Fibroblast of the conjunctiva (primary cell): ENCODE data around the gene RAB8B.
A peak's percentile ranks its signal among the peaks of the same experiment; 100 is the strongest.

Experiments used
- DNase-seq: peaks from one replicate; pipeline ENCODE4 v3.0.0-alpha.2; 2010; ENCODE audit warnings: low read depth

RAB8B gene

DNA sequence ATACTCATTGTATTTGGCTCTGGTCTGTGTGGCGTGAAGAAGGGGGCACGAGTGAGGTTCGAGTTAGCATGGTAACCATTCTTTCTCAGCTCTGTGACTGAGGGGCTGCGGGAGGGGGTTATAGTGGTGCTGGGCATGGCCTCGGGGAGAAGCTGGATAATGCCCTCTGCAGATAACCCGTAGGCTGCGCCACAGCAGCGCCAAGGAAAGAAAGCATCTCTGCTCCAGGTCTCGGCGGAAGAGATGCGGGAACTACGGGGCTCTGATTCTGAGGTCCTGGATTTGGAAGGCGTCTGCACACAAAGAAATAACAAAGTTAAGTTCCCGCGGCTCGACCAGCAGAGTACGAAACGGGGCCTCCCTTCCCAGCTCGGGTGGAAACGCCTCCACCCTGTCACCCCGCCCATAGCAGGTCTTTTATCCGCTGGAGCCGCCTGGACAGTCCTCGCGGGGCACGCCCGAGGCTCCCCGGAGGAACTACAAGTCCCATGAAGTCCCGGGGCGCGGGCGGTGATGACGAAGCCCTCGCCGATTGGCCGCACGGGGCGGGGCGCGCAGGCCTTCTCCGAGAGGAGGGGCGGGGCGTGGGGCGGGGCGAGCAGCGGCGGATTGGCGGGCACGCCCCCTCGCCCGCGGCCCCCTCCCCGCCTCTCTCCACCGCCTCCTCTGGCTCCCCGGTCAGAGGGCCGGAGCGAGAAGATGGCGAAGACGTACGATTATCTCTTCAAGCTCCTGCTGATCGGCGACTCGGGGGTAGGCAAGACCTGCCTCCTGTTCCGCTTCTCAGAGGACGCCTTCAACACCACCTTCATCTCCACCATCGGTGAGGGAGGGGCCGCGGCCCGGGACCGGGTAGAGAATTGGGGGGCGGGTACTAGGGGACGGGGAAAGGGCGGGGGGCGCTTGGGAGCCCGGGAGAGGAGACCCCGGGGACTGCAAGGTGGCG is at the start of gene RAB8B:
TSS of gene RAB8B (plus strand) at position 681 of the 946 bp plus-strand sequence. CDS start at position 700, 19 bp downstream.
- DNase-seq, result peak; percentile 95

DNA sequence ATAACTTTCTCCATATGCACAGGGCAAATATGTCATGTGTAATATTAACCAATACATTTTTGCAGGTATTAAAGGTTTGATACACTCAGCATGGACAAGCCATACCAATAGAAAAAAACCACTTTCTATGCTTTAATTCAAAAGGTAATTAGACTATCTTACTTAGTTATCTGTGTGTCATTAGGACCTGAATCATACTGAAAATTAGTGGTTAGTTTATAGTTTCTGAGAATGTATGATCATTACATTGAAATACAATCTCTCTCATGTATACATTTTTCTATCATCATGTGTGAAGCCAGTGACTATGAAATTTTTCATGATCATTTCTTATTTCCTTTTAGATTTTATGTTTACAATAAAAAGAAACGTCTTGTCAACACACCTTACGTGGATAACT is 48.5 kb upstream of the RAB8B start:
- DNase-seq, result no peak

DNA sequence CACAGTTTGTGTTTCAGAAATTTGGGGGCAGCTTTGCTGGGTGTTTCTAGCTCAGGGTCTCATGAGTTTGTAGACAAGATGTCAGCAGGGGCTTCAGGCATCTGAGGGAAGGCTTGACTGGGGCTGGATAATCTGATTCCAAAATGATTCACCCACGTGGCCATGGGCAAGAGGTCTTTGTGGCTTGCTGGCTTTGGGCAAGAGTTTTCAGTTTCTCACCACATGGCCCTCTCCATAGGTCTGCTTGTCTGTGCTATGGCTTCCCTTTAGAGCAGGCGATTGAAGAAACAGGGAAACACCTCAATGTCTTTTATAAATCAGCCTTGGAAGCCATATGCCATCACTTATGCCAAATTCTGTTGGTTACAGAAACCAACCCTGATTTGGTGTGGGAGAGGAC is 44.0 kb upstream of the RAB8B start:
- DNase-seq, result no peak

DNA sequence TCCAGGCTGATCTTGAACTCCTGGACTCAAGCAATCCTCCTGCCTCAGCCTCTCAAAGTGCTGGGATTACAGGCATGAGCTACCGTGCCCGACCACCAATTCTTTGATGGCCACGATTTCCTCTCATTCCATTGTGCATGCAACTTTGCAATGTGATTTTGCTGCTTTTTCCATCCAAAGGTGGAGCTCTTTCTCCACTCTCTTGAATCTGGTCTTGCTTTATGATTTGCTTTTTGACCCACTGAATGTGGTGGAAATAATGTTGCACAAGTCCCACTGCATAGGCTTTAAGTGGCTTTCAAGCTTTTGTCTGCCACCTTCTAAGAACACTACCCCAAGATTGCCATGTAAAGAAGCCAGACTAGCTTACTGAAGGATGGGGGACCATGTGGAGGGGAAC is 42.7 kb upstream of the RAB8B start:
- no peak for DNase-seq

DNA sequence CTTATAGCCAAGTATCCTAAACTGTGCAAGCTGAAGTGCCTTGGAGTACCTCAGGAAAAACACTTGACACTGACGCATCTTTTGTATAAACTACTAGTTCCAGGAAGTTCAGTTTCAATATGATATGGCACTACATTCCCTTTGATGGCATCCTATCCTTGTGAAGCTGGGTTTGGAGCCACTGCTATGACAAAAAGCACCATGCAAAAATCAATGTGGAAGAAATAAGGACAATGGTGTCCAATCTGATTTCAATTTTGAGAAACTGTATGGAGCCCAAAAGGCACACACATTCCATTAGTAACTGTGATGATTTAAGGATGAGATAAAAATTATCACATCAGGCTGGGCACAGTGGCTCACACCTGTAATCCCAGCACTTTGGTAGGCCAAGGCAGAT is 37.7 kb upstream of the RAB8B start:
- DNase-seq, result no peak

DNA sequence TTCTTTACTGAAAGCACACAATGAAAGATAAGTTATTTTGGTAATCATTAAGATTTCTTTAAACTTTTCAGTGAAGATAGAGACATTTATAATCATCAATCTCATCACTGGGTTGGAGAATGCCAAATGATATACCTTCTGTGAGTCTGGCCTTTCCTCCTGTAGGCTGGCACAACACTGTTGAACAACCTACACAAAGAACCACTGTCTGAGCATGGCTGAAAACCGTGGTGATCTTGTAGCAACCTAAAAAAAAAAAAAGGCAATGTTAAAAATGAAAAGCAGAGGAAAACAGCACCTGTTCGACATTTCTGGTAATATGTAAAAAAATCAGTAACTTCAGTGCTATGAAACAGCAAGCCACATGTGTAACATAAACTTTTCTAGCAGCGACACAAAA is 33.9 kb upstream of the RAB8B start:
- no peak for DNase-seq

DNA sequence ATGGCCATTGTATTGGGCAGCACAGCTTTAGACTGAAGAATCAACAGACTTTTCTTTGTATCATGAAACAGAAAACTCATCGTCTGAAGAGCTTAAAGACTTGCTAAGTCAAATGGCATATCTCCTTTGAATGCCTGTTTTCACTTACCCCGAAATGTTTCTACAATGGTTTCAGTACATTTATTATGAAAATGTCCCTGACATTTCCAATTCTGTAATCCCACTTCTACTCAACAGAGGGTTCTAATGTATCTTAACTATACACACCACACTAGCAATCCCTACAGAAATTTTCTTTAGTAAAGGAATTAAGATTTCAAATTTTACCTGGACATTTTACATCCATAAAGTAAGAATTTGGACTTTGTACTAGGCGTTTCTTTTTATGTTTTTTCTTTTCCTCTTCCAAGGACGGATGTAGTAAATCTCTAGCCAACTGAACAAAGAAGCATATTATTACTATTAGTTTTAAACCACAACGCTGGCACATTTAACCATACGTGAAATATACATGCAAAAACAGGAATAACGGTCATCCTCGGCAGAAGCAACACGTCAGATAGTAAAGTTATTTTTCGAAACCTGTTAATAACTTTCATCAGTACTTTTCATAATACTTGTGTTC is 33.2 kb upstream of the RAB8B start:
- DNase-seq, result no peak

DNA sequence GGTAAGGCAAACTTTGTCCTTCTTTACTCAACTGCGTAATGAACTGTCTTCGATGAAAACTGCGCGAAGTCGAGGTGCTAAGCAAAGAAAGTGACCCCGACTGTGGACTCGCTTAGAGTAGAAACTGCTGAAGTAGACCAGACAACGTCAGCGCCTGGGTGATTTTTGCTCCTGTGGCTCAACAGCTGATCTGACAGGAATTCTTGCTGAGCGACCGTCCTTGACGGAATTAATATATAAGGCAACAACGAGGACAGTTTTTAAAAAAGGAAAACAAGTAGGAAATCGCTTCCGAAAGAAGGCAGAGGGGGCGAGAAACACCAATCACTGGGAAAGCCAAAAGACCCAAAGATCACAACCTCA is 32.7 kb upstream of the RAB8B start:
- DNase-seq, result no peak

DNA sequence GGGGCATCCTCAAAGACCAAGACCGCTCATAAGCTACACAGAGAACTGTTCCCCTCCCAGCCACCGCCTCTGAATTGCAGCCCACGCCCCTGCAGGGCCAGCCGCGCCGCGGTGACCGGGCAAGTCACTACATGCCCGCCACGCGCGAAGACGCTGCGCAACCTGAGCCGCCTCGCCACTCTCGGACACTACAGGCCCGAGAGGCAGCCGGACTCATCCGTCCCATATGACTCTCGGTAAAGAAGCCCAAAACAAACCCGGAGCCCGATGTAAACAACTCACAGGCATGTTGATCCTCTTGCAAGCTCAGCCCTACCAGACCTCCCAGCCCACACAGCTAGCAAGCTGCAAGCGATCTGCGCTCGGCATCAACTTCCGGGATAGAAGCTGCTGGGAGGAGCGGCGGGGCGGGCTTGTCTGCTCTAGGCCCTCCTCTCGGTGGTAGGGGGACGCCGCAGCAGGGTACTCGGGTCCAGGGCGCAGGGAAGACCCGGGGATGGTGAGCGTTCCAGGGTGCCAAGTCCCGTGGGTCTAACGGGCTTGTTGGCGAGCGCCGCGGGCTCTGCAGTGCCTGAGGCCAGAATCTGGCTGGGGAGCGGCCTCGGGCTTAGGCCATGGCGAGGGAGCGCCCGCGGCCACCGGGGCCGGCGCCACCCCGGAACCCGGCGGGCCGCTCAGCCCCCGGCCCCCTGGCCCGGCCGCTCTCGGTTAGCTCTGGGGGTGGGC is 32.1 kb upstream of the RAB8B start, which contains the start of gene RPS27L:
TSS of gene RPS27L (minus strand) at position 360 of the 726 bp plus-strand sequence. CDS start at position 288, 72 bp downstream.
- peak; percentile 93 for DNase-seq

DNA sequence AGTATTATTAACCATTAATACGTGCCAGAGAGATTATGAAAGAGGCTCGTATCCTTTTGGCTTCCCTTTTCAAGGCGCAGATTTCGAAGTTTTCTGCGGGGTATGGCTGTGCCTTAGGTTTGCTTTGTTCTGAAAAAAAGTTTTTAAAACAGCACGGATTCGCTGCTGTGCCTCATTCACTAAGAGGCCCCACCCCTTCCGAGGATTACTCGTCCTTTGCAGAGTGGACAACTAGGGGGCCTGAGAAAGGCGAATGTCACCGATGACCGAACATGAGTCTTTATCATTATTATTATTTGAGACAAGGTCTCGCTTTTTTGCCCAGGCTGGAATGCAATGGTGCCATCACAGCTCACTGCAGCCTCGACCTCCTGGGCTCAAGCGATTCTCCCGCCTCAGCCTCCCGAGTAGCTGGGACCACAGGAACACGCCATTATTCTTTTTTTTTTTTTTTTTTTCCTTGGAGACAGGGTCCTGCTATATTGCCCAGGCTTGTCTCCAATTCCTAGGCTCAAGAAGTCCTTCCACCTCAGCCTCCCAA is 31.4 kb upstream of the RAB8B start:
- DNase-seq, result peak; percentile 61

DNA sequence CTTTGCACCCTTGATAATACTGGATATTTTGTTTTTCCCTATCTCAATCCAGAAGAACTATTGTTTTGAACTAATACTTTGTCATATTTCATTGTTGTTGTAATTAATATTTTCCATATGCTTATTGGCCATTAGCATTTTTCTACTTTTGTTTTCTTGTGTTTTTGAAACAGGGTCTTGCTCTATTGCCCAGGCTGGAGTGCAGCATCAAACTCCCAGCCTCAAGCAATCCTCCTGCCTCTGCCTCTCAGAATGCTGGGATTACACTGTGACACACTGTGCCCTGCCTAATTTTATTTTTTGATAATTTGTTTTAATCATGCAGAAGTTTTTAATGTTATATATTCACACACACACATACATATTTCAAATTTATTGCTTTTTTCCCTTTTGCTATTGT is 28.8 kb upstream of the RAB8B start:
- no peak for DNase-seq

DNA sequence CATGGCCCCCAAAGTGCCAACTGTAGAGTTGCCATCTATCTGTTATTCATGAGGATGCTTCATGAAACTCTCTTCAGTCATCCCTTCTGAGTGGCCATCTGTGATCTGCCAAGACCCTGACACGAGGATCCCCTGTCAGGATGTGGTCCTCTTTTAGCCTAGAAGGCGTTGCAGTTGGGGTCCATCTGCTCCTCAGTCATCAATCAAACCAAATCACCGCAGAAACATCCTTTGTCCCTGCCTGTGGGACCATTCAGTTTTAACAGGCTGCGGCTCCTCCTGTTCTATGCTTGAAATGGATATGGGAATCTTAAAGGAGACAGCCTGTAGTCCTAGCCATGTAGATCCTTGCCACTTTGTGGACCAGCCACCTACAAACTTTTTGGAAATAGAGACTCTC is 26.2 kb upstream of the RAB8B start:
- DNase-seq, result no peak

DNA sequence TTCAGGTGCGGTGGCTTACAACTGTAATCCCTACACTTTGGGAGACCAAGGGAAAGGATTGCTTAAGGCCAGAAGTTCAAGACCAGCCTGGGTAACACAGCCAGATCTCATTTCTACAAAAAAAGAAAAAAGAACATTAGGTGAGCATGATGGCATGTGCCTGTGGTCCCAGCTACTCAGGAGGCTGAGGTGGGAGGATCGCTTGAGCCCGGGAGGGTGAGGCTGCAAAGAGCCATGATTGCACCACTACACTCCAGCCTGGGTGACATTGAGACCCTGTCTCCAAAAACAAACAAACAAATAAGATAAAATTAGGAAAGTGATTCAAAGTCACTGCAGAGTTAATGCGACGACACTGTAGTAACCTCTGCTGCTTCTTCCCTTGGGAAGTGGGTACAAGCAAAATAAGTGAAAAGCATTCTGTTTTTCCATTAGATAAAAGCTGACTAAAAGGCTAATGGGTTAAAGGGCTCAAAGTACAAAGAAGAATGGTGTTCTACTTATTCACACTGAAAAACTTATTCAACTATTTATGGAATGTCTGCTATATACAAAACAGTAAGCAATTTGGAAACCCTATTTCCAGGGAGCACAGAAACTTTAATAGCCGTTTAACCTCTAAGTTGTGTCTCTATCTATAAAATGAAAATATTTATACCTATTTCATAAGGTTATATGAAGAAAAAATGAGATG is 24.1 kb upstream of the RAB8B start:
- no peak for DNase-seq

DNA sequence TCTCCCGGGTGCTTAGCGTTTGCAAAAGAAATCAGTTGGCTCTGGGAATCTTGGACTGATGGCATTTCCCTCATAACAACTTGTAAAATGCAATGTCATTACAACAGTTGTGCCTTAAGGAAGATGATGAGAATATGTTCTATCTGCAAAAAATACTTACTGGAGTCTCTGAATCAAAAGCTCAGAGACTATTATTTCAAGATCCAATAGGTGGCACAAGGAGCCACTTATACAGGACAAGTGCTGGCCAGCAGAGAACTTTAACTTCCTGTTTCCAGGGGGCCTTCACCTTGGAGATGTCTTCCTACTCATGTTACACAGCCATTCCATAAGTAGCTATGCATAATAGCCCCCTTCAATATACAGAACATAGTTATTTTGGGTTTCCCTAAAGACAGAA is 23.2 kb upstream of the RAB8B start:
- DNase-seq, result no peak

DNA sequence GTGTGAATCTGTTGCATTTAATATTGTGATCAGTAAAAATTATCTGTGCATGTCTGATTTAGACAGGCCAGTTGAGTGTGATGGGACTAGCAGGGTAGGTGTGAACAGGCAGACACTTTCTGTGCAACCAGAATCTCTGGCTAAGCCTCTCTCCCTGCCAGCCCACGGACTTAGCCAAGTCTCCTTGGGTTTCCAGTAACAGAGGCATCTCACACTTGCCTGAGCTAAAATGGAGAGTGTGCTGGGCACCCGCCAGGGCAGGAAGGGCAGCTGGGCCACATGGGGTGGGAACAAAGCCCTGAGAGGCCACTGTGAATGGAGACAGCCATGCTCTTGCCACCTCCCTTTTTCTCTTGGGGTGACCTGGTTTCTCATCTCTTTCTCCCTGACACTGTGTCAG is 19.6 kb upstream of the RAB8B start:
- no peak for DNase-seq

DNA sequence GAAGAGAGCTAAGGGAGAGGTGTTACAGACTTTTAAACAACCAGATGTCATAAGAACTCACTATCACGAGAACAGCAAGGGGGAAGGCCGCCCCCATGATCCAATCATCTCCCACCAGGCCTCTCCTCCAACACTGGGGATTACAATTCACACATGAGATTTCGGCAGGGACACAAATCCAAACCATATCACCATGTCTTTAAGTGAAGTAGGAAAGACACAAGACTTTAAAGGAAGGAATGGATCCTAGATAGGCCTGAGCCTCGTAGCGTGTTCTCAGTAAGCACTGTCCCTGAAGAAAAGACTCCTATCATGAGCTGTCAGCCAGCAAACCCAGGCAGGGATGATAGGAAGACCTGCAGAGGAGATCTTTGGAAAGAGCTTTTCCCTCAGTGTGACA is 17.0 kb upstream of the RAB8B start:
- no peak for DNase-seq

DNA sequence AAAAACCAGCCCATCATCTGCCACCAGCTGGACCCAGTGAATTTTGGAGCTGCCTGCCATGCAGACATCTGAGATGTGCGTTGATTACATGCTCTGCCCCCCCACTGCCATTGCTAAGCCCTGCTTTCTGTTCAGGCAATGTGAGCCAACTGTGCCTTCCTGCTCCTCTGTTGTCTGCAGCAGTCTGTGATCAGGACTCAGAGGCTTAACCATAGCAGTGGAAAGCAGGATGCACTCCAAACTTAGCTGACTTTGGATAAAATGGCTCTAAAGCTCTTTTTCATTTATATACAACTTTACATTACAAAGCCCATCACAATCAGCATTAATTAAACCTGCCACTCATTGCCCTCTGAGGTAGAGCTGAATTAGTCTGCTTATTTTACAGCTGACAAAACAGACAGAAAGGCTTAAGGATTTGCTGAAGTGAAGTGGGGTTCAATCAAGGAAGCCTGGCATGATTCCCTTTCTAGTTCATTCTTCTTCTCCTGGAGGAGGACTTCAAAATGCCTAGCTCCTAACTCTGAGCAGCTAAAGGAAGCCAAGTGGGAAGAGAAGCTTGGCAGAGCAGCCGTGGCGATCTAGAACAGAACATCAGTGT is 16.5 kb upstream of the RAB8B start:
- DNase-seq, result no peak

DNA sequence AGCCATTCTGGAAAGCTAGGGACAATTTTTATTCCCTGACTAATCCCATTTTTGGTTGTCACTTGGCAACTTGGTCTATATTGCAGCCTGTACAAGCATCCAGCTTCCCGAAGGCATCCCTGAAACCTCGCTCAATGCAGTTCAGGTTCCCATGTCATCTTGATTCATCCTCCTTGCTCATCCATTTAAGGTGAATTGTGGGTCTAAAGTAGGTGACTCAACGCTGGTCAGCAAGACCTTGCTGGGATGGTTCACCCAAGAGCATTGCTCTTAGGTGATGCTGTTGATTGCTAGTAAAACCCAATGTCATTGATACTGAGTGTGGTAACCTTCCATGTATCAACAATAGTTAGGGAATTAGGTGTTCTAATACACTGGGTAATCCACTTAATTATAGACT is 13.1 kb upstream of the RAB8B start:
- no peak for DNase-seq

DNA sequence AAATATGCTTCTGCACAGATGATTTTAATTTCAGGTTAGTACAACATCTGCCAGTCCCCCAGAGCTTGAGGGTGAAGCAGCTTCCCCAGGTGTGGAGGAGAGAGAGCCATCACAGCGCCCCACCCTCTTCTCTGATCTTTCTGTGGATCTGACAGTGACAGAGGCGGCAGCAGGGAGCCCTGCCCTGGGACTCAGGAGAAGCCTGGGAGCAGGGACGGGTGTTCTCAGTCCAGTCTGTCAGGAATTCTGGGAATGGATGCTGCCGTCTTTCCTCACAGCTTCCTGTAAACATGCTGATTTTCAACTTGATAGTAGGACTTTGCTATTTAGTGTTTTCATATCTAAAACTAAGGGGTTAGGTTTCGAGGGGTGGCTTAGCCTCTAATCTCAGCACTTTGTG is 11.4 kb upstream of the RAB8B start:
- no peak for DNase-seq

DNA sequence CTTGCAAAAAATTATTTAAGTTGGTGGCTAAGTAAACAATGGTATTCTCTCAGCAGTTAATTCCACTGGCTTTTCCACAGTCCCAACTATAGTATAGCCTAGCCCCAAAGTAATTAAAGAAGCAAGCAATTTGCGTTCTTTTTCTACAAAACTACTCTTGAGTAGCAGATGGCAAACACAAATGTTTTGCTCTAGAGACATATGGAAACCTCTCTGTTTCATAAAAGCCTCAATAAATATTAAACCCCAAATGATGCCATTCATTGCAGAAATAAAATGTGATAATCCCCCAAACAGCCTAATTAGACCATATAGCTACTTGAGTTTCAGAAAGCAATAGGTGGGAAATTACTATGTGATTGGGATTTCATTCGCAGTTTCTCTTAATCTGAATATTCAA is 8.7 kb upstream of the RAB8B start:
- DNase-seq, result no peak

DNA sequence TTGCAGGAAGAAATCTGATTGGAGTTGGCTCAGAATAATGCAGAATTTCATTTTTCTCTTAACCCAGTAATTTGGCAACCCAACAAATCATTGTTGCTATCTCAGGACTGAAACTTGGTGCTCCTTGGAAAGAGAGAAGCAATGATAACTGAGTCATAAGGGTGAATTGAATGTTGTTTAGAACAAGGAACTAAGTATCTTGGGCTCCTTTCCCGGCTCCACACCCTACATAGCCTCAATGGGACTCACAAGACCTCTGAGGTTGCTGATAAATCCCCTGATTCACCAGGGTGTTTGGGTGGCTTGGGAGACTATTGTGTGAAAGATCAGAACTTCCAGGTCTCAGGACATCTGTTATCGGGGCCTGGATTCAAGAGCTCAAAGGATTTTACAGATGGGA is 7.8 kb upstream of the RAB8B start:
- DNase-seq, result no peak

DNA sequence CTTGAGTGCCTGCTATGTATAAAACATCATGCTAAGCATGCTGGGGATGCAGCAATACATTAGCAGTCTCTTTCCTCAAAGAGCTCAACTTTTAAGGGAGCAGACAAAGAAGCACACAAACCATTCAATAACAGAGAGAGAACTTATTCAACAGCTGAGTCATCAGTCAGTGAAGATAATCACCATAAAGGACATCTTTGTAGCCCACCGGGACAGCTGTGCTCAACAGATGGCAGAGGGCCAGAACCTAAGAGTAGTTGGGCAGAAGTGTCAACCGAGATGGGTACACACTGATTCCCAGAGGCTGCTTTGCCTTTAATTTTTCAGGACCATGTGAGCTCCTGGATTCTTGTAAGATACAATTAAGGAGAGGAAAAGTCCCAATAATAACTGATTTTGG is 4.2 kb upstream of the RAB8B start:
- no peak for DNase-seq
